HFFc6 (cell line): ENCODE results near the gene DOK4. TPM values are rescaled to one million over a fixed set of nuclear protein-coding genes. Genes with fewer than 3 reads are reported as not detected.

Source experiments
- DNase-seq: peaks from one replicate; pipeline ENCODE4 v3.0.0-alpha.2; 2018
- H3K27ac Mint-ChIP-seq: 2 replicates; pipeline ENCODE4 v1.8.0; 2020; ENCODE audit warnings: mild to moderate bottlenecking, mixed read lengths
- H3K27me3 Mint-ChIP-seq: 2 replicates; pipeline ENCODE4 v1.8.0; 2021; ENCODE audit warnings: mild to moderate bottlenecking, moderate library complexity, mixed read lengths; ENCODE audit not compliant: insufficient read depth
- H3K36me3 Mint-ChIP-seq: 2 replicates; pipeline ENCODE4 v1.8.0; 2021; ENCODE audit warnings: low read depth, mixed read lengths
- H3K4me1 Mint-ChIP-seq: 2 replicates; pipeline ENCODE4 v1.8.0; 2020; ENCODE audit warnings: low read depth, mixed read lengths
- H3K4me3 Mint-ChIP-seq: 2 replicates; pipeline ENCODE4 v1.8.0; 2020; ENCODE audit warnings: mild to moderate bottlenecking, moderate library complexity, mixed read lengths
- H3K9me3 Mint-ChIP-seq: 2 replicates; pipeline ENCODE4 v1.8.0; 2020; ENCODE audit warnings: mild to moderate bottlenecking, mixed read lengths
- total RNA-seq, 6 experiments: library from RNA; stranded (reverse); fragmentation: NEBNext Ultra II Directional; extraction: Animal tissue kit (Norgen Biotek cat#: 25700); gene quantifications; 2 replicates in 1 of 6; 3 replicates in 5 of 6; pipeline ENCODE4 v1.2.3, GENCODE V29; 2021
- TF ChIP-seq, protein P1 (sequence below): fragments of 200-600 bp; sonication (generic); IDR thresholded peaks from 2 replicates; pipeline ENCODE4 v1.5.0; 2021; ENCODE audit warnings: antibody characterized with exemption, mild to moderate bottlenecking

The DOK4 gene
- total RNA-seq, 6 experiments from 2014 or later, result 24.4 to 28.9 (median 24.9) TPM

DNA sequence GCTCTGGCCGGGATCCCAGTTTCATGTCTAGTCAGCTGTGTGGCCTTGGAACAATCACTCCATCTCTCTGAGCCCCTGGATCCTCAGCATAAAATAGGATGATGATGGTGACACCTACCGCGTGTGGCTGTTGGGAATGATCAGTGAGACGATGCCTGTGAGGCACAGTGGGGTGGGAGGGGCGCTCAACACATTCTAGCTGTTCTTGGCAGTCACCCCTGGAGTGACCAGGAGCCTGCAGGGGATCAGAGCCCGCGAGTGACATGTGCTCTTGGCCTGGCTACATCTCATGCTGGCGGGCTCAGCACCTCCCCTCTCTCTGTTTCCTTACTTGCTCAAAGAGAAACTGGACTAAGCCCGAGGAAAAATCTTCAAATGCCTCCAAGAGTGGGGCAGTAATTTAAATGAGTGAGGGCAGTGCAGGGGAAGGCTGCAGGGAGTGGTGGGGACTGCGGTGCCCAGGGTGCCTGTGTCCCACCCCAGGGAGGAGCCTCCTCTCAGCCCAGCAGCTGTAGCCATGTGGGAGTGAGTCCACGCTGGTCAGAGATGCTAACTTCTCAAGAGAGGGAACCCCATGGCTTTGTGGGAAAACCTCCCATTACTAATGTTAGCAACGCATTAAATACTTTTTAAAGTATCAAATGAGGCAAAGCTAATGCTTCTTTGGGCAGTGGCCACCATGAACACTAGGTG is 23.1 kb upstream of the DOK4 start:
- Mint-ChIP-seq H3K27me3 (peaks cover 30% of the 10 kb centered on the region), H3K4me3 (no peak overlapping the region), H3K27ac (no peak overlapping the region), H3K4me1 (no peaks in the 10 kb centered on the region), H3K36me3 (no peaks in the 10 kb centered on the region), H3K9me3 (no peaks in the 10 kb centered on the region)
- no peak for DNase-seq
- TF ChIP-seq, protein P1, sequence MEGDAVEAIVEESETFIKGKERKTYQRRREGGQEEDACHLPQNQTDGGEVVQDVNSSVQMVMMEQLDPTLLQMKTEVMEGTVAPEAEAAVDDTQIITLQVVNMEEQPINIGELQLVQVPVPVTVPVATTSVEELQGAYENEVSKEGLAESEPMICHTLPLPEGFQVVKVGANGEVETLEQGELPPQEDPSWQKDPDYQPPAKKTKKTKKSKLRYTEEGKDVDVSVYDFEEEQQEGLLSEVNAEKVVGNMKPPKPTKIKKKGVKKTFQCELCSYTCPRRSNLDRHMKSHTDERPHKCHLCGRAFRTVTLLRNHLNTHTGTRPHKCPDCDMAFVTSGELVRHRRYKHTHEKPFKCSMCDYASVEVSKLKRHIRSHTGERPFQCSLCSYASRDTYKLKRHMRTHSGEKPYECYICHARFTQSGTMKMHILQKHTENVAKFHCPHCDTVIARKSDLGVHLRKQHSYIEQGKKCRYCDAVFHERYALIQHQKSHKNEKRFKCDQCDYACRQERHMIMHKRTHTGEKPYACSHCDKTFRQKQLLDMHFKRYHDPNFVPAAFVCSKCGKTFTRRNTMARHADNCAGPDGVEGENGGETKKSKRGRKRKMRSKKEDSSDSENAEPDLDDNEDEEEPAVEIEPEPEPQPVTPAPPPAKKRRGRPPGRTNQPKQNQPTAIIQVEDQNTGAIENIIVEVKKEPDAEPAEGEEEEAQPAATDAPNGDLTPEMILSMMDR, result no peak

DNA sequence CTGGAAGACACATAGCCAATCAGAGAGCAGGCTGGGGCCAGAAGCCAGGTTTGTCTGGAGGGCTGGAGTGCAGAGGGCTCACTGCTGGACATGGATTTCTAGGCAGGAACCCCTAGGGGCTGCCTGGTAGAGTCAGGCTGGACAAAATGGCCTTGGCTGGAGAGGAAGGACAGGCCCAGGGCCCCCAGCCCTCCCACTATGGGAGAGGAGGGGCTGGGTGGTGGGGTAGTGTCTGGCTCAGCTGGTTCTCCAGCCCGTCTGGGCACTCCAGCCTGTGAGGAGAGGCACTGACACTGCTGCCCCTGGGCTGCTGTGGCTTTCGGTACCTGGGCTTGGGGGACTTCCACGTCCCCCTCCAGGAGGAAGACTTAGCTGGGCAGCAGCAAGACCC is 21.7 kb upstream of the DOK4 start:
- no peak overlapping the region for H3K4me3 Mint-ChIP-seq
- H3K27me3 Mint-ChIP-seq, result peaks cover 42% of the 10 kb centered on the region
- no peak for DNase-seq
- no peaks in the 10 kb centered on the region for H3K36me3 Mint-ChIP-seq
- no peaks in the 10 kb centered on the region for H3K9me3 Mint-ChIP-seq
- no peaks in the 10 kb centered on the region for H3K4me1 Mint-ChIP-seq
- H3K27ac Mint-ChIP-seq, result no peak overlapping the region
- TF ChIP-seq, protein P1, result no peak

DNA sequence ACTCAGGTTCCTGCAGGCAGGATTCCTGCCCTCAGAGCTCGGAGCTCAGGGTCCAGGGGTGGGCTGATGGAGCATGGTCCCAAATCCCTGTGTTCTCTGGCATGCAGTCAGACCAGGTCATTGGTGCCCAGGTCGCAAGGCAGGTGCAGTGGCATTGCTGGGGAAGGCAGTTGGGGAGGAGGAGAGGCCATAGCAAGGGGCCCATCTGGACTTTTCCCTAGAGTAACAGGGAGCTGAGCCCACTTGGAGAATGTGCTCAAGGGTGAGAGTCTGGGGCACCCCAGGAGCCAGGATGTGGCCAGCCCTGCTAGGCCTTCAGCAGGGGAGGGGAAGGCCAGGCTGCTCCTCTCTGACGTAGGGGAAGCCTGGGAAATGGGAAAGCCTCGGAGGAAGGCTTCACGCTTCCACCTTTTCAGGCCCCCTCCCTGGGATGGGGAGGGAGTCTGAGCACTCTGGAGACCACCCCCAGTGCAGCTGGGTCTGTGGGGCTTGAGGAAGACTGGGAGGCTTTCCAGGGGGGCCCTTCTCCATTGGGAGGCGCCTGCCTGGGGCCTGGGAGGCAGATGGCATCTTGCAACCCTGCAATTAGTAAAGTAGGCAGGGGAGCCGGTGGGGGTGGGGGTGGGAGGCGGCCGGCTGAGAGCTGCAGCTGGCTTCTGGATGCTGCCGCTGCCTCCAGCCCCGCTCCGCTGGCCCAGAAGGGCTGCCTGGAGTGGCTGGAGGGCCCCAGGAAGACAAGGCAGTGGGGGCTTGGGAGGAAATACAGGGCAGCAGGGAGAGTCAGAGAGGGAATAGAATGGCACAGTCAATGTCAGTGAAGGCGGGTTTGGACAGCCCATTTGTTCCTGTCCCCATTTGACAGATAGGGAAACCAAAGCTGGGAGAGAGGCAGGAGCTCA is 21.1 kb upstream of the DOK4 start:
- Mint-ChIP-seq H3K4me3 (no peak overlapping the region), H3K36me3 (no peaks in the 10 kb centered on the region), H3K27ac (no peak overlapping the region), H3K9me3 (no peaks in the 10 kb centered on the region), H3K27me3 (peaks cover 47% of the 10 kb centered on the region), H3K4me1 (no peaks in the 10 kb centered on the region)
- no peak for DNase-seq
- TF ChIP-seq, protein P1, result no peak

DNA sequence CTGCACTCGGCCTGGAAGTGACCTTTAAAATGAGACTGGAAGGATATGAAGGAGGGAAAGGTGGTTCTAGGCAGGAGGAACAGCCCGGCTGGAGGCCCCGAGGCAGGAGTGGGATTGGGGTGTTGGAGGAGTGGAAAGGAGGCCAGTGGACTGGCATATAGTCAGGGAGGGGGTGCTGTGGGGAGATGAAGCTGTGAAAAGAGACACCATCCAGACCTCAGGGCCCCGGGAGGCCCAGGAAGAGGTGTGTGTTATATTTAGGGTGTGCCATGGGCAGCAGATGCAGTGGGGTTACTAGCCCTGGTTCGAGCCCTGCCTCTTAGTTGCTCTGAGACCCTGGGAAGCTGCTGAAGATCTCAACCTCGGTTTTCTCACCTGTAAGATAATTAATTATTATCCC is 18.9 kb upstream of the DOK4 start:
- Mint-ChIP-seq H3K36me3 (no peaks in the 10 kb centered on the region), H3K4me3 (no peak overlapping the region), H3K27ac (no peak overlapping the region), H3K27me3 (peaks cover 59% of the 10 kb centered on the region), H3K9me3 (no peaks in the 10 kb centered on the region), H3K4me1 (no peaks in the 10 kb centered on the region)
- TF ChIP-seq, protein P1, result no peak
- no peak for DNase-seq

DNA sequence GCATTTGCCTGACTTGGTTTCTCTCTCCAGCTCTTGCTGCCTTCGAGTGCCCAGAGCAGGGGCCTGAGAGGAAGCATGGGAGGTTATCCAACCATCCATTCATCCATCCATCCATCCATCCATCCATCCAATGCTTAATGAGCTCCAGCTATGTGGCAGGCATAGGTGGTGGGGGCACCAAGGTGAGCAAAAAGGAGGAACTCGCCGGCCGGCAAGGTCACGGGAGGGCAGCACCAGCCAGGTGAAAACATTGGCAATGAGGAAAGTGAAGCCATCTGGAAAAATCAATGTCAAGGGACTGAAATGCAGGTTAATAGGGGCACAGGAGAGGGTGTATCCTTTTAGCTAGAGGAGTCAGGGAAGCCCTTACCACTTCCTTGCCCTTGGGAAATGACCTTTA is 18.2 kb upstream of the DOK4 start:
- Mint-ChIP-seq H3K36me3 (no peaks in the 10 kb centered on the region), H3K4me3 (no peak overlapping the region), H3K4me1 (no peaks in the 10 kb centered on the region), H3K27me3 (peaks cover 64% of the 10 kb centered on the region), H3K27ac (no peak overlapping the region), H3K9me3 (no peaks in the 10 kb centered on the region)
- TF ChIP-seq, protein P1, result no peak
- no peak for DNase-seq
